GM12878 (cell line): Measurements from ENCODE around the gene KRTAP5-10. TPM values are rescaled to one million over a fixed set of nuclear protein-coding genes. Genes with fewer than 3 reads are reported as not detected.

Experiments
- ATAC-seq: fragments of 200-7000 bp; cut with Tn5 transposase; 3 replicates; pipeline ENCODE4 v1.9.1; 2020; ENCODE audit warnings: mild to moderate bottlenecking, moderate library complexity
- BruUV-seq: library from RNA; stranded (reverse); fragments of 400-500 nt; replicated peaks from 2 replicates; lab custom pipeline; 2021; lab: Mats Ljungman, UMichigan
- CTCF ChIA-PET: fragments of 300-600 bp; sonication (Branson Sonifier 250); formaldehyde crosslinking; extraction: SDS; loops from one replicate; lab custom pipeline; 2021; ENCODE audit warnings: inconsistent platforms; lab: Yijun Ruan, JAX
- POLR2A ChIA-PET: fragments of 350-600 bp; formaldehyde crosslinking; extraction: SDS; loops from one replicate; lab custom pipeline; 2021; ENCODE audit warnings: inconsistent platforms; lab: Charles Lee
- RAD21 ChIA-PET: fragments of 300-600 bp; sonication (Branson Sonifier 250); formaldehyde crosslinking; loops from one replicate; lab custom pipeline; 2023; ENCODE audit warnings: antibody characterized with exemption; ENCODE audit not compliant: unreplicated experiment; lab: Charles Lee
- SMC1A ChIA-PET: fragments of 300-600 bp; sonication (Branson Sonifier 250); formaldehyde crosslinking; loops from one replicate; lab custom pipeline; 2023; ENCODE audit not compliant: unreplicated experiment, uncharacterized antibody; lab: Charles Lee
- DNase-seq: peaks from one replicate; pipeline ENCODE4 v3.0.0-alpha.2; 2011; ENCODE audit warnings: low read depth, low spot score
- FAIRE-seq: peaks from 3 replicates; lab custom pipeline; 2011; peaks lifted over from hg19 to GRCh38; lab: Jason Lieb, UNC
- H2AFZ ChIP-seq: 2 replicates; pipeline ENCODE4 v1.6.0; 2011; ENCODE audit warnings: low read depth, low read length, control low read depth; ENCODE audit not compliant: control insufficient read depth
- H3K27ac ChIP-seq: 2 replicates; pipeline ENCODE4 v1.5.1; 2011; ENCODE audit warnings: control low read depth; ENCODE audit not compliant: control insufficient read depth, insufficient read depth
- H3K27me3 ChIP-seq, 2 experiments: replicated peaks in 1 of 2; 2 replicates each; pipeline versions ENCODE4 v1.6.0 to v1.6.1; 2011; ENCODE audit warnings: low read length in 1 of 2; ENCODE audit not compliant: control insufficient read depth in 2 of 2, insufficient read depth in 2 of 2
- H3K36me3 ChIP-seq, 2 experiments: 2 replicates each; pipeline ENCODE4 v1.5.1; 2011; ENCODE audit warnings: low read length in 1 of 2; ENCODE audit not compliant: control insufficient read depth in 2 of 2, insufficient read depth in 2 of 2
- H3K4me1 ChIP-seq: 2 replicates; pipeline ENCODE4 v1.6.1; 2011; ENCODE audit warnings: mild to moderate bottlenecking, low read length, moderate library complexity, mixed read lengths; ENCODE audit not compliant: control insufficient read depth, insufficient read depth
- H3K4me2 ChIP-seq: 2 replicates; pipeline ENCODE4 v1.6.0; 2011; ENCODE audit warnings: control low read depth; ENCODE audit not compliant: control insufficient read depth, insufficient read depth
- H3K4me3 ChIP-seq: fragments of 200-600 bp; sonication (generic); 2 replicates; pipeline ENCODE4 v1.5.1; 2016
- H3K79me2 ChIP-seq: 2 replicates; pipeline ENCODE4 v1.6.0; 2011; ENCODE audit warnings: low read length; ENCODE audit not compliant: control insufficient read depth, insufficient read depth
- H3K9ac ChIP-seq: 2 replicates; pipeline ENCODE4 v1.8.0; 2011; ENCODE audit warnings: low read length, control low read depth, mixed read lengths; ENCODE audit not compliant: control insufficient read depth, insufficient read depth
- H3K9me3 ChIP-seq: replicated peaks from 3 replicates; pipeline ENCODE4 v1.5.1; 2011; ENCODE audit warnings: mild to moderate bottlenecking, low read length; ENCODE audit not compliant: control insufficient read depth, insufficient read depth
- H4K20me1 ChIP-seq: 2 replicates; pipeline ENCODE4 v1.6.0; 2011; ENCODE audit not compliant: control insufficient read depth, insufficient read depth
- DPF2 ChIP-seq: fragments of 450-650 bp; IDR thresholded peaks from 2 replicates; pipeline ENCODE4 v1.6.1; 2017; ENCODE audit warnings: mild to moderate bottlenecking
- HDAC2 ChIP-seq: fragments of 200-600 bp; sonication (generic); IDR thresholded peaks from 2 replicates; pipeline ENCODE4 v1.6.1; 2017
- NFXL1 ChIP-seq: fragments of 450-650 bp; IDR thresholded peaks from 2 replicates; pipeline ENCODE4 v1.6.1; 2017; ENCODE audit warnings: antibody characterized with exemption, mild to moderate bottlenecking, borderline replicate concordance
- PAX5 ChIP-seq: IDR thresholded peaks from 2 replicates; pipeline ENCODE4 v1.6.1; 2011; ENCODE audit warnings: low read depth, low read length, borderline replicate concordance
- PBX3 ChIP-seq: IDR thresholded peaks from 2 replicates; pipeline ENCODE4 v1.6.1; 2011; ENCODE audit warnings: mild to moderate bottlenecking, low read depth, low read length, moderate library complexity; ENCODE audit not compliant: insufficient replicate concordance
- RBBP5 ChIP-seq: fragments of 200-600 bp; sonication (generic); conservative IDR thresholded peaks from 2 replicates; pipeline ENCODE4 v1.6.1; 2016
- RELA ChIP-seq: fragments of 450-650 bp; IDR thresholded peaks from 2 replicates; pipeline ENCODE4 v1.8.0; 2014; ENCODE audit warnings: borderline replicate concordance; ENCODE audit not compliant: partially characterized antibody
- SIN3A ChIP-seq: IDR thresholded peaks from 2 replicates; pipeline ENCODE4 v1.6.1; 2012; ENCODE audit warnings: low read depth, low read length, improper control_type of control experiment
- SMARCA5 ChIP-seq: fragments of 450-650 bp; IDR thresholded peaks from 2 replicates; pipeline ENCODE4 v1.6.1; 2017; ENCODE audit warnings: mild to moderate bottlenecking
- WGBS: methylation state at CpG from one replicate; pipeline ENCODE4 v1.1.6; 2016; ENCODE audit warnings: low lambda C conversion rate; ENCODE audit not compliant: insufficient replicate concordance, insufficient coverage; ENCODE audit errors: missing lambda C conversion rate; 5-methylcytosine and 5-hydroxymethylcytosine counted together
- in situ Hi-C: fragments of 300-500 bp; cut with MboI; formaldehyde crosslinking; loops from 9 replicates; pipeline ENCODE4 v1.14.3; 2018; ENCODE audit warnings: mixed read lengths
- intact Hi-C: fragments of 100-400 bp; cut with micrococcal nuclease; formaldehyde crosslinking; loops from one replicate; pipeline ENCODE4 v1.14.2; 2022; ENCODE audit not compliant: unreplicated experiment
- polyA plus RNA-seq, 11 experiments: library from polyadenylated mRNA; depleted of rRNA in 4 of 11; unstranded in 6 of 11; stranded (reverse) in 5 of 11; fragments of >200 nt; fragmentation: Nextera tagmentation in 4 of 11; fragmentation: Illumina TruSeq in 1 of 11; extraction: Ambion mirVana in 4 of 11; extraction: Trizol in 1 of 11; gene quantifications; 1 replicate in 1 of 11; 2 replicates in 10 of 11; pipeline versions ENCODE4 v1.2.1 to v1.2.3, GENCODE V29; 2011 to 2016; ENCODE audit warnings: inconsistent platforms in 2 of 11, missing spikeins in 2 of 11, low read depth in 1 of 11
- total RNA-seq, 4 experiments: library from RNA; depleted of rRNA in 3 of 4; stranded (reverse); fragments of >200 nt in 3 of 4; fragmentation: Illumina TruSeq in 1 of 4; extraction: Trizol in 1 of 4; gene quantifications; 2 replicates each; pipeline versions ENCODE4 v1.2.1 to v1.2.3, GENCODE V29; 2013 to 2021
- TF ChIP-seq, protein P1 (sequence below): fragments of 450-650 bp; IDR thresholded peaks from 2 replicates; pipeline ENCODE4 v1.6.1; 2017; ENCODE audit warnings: mild to moderate bottlenecking
- TF ChIP-seq, protein P2 (sequence below): IDR thresholded peaks from 2 replicates; pipeline ENCODE4 v1.6.1; 2011; ENCODE audit warnings: low read depth, mild to moderate bottlenecking, low read length, moderate library complexity, borderline replicate concordance; ENCODE audit errors: extremely low read depth

The KRTAP5-10 gene
- total and polyA plus RNA-seq, 10 of the 15 experiments (the other 5 are each of a cell fraction or from before 2014, with no cell fraction given) = 0.06 to 0.10 (median 0.06) TPM; not detected in 7

GRCh38 chr11:71519546-71519945 lies 45.8 kb upstream of the KRTAP5-10 start:
- TF ChIP-seq PAX5 = no peak
- no peak for TF ChIP-seq HDAC2
- TF ChIP-seq PBX3 = no peak
- Histone ChIP-seq H3K4me3 (no peak overlapping the region), H3K4me1 (no peaks in the 10 kb centered on the region), H3K4me2 (no peak overlapping the region), H2AFZ (no peak overlapping the region), H3K27ac (no peak overlapping the region), H3K9ac (no peak overlapping the region), H3K9me3 (no peaks in the 10 kb centered on the region; the same call in 2 of the 3 replicates), H3K27me3 (no peaks in the 10 kb centered on the region), H4K20me1 (no peaks in the 10 kb centered on the region), H3K79me2 (no peaks in the 10 kb centered on the region), H3K36me3 (no peaks in the 10 kb centered on the region)
- ATAC-seq = no peak
- intact Hi-C loops (no loop called here), in situ Hi-C loops (no loop called here)
- BruUV-seq = no TSS peak
- 77% methylated on average over 10 of the region's 10 CpGs for WGBS
- DNase-seq = no peak
- SMC1A ChIA-PET = interaction anchor here (1.3 kb wide), 1 partner anchor 14 kb away, joined by 3 read pairs; no protein-coding TSS in a partner anchor
- CTCF ChIA-PET = no interaction called here
- RAD21 ChIA-PET = no interaction called here
- POLR2A ChIA-PET = no interaction called here
- no peak for FAIRE-seq

- ChIA-PET SMC1A (interaction anchor here (1.7 kb wide), 1 partner anchor 15 kb away, joined by 5 read pairs; no protein-coding TSS in a partner anchor), POLR2A (no interaction called here), RAD21 (no interaction called here), CTCF (no interaction called here)
- Histone ChIP-seq H3K4me3 (no peak overlapping the region), H3K4me1 (peaks cover 2% of the 10 kb centered on the region; the same call in 1 of the 2 replicates), H3K27ac (no peak overlapping the region), H3K36me3 (no peaks in the 10 kb centered on the region), H3K79me2 (no peaks in the 10 kb centered on the region), H2AFZ (no peak overlapping the region), H3K27me3 (no peaks in the 10 kb centered on the region), H3K9me3 (no peaks in the 10 kb centered on the region; the same call in 2 of the 3 replicates), H3K4me2 (no peak overlapping the region), H4K20me1 (no peaks in the 10 kb centered on the region), H3K9ac (no peak overlapping the region)
- in situ Hi-C loops (no loop called here), intact Hi-C loops (no loop called here)
- no peak for FAIRE-seq
- DNase-seq = no peak
- ATAC-seq = no peak
- WGBS = 34% methylated on average over 3 of the region's 3 CpGs
- BruUV-seq = no TSS peak
- TF ChIP-seq RBBP5 (no peak), SMARCA5 (no peak), NFXL1 (no peak), SIN3A (no peak), DPF2 (no peak), RELA (no peak)
- TF ChIP-seq, protein P1, sequence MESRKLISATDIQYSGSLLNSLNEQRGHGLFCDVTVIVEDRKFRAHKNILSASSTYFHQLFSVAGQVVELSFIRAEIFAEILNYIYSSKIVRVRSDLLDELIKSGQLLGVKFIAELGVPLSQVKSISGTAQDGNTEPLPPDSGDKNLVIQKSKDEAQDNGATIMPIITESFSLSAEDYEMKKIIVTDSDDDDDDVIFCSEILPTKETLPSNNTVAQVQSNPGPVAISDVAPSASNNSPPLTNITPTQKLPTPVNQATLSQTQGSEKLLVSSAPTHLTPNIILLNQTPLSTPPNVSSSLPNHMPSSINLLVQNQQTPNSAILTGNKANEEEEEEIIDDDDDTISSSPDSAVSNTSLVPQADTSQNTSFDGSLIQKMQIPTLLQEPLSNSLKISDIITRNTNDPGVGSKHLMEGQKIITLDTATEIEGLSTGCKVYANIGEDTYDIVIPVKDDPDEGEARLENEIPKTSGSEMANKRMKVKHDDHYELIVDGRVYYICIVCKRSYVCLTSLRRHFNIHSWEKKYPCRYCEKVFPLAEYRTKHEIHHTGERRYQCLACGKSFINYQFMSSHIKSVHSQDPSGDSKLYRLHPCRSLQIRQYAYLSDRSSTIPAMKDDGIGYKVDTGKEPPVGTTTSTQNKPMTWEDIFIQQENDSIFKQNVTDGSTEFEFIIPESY = no peak
- TF ChIP-seq, protein P2, sequence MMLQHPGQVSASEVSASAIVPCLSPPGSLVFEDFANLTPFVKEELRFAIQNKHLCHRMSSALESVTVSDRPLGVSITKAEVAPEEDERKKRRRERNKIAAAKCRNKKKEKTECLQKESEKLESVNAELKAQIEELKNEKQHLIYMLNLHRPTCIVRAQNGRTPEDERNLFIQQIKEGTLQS = no peak
Observed at GRCh38 chr11:71525188-71525937, 40.0 kb upstream of the KRTAP5-10 start.
